GM21825 (cell line): ENCODE measurements around the gene GRXCR2.
"Not testable (repeated sequence)": the region's sequence is repeated elsewhere in the genome, so short reads cannot be mapped to it uniquely, and the experiment has no call there.

Experiments
- ATAC-seq: cut with Tn5 transposase; IDR thresholded peaks from one replicate; pipeline ENCODE4 v1.9.1; 2021; ENCODE audit warnings: mild to moderate bottlenecking, moderate library complexity; ENCODE audit not compliant: unreplicated experiment

Gene GRXCR2

GRCh38 chr5:145836241-145836640 is 36.6 kb downstream of the GRXCR2 start:
- not testable (repeated sequence) for ATAC-seq

GRCh38 chr5:145835848-145836239 is 37.0 kb downstream of the GRXCR2 start:
- no peak for ATAC-seq

- peak; percentile 89 for ATAC-seq
Observed at GRCh38 chr5:145834917-145835847, 37.6 kb downstream of the GRXCR2 start, which contains the start of gene PRELID2. PRELID2 (minus strand) TSS chr5:145835342; CDS start chr5:145835251, 91 bp downstream.

- no peak for ATAC-seq
Observed at GRCh38 chr5:145834554-145834916, 38.3 kb downstream of the GRXCR2 start.

GRCh38 chr5:145833631-145834200 is 39.1 kb downstream of the GRXCR2 start:
- ATAC-seq = no peak

GRCh38 chr5:145830594-145830993 is 42.2 kb downstream of the GRXCR2 start:
- ATAC-seq = no peak

- ATAC-seq = no peak
Observed at GRCh38 chr5:145829708-145830361, 43.0 kb downstream of the GRXCR2 start.

- no peak for ATAC-seq
Observed at GRCh38 chr5:145826895-145827674, 45.7 kb downstream of the GRXCR2 start.

GRCh38 chr5:145825751-145826180 is 47.0 kb downstream of the GRXCR2 start:
- ATAC-seq = peak; percentile 62

GRCh38 chr5:145824040-145824439 is 48.8 kb downstream of the GRXCR2 start:
- no peak for ATAC-seq

- no peak for ATAC-seq
Observed at GRCh38 chr5:145818604-145819003, 54.2 kb downstream of the GRXCR2 start.

GRCh38 chr5:145812877-145813276 is 59.9 kb downstream of the GRXCR2 start:
- no peak for ATAC-seq

GRCh38 chr5:145811834-145812625 is 60.8 kb downstream of the GRXCR2 start:
- ATAC-seq = no peak
